ENCODE results near the gene IPO5. TPM values are rescaled to one million over a fixed set of nuclear protein-coding genes. Genes with fewer than 3 reads are reported as not detected.

Gene IPO5
- total RNA-seq, 1 donor from 2014 or later: 154 TPM

DNA sequence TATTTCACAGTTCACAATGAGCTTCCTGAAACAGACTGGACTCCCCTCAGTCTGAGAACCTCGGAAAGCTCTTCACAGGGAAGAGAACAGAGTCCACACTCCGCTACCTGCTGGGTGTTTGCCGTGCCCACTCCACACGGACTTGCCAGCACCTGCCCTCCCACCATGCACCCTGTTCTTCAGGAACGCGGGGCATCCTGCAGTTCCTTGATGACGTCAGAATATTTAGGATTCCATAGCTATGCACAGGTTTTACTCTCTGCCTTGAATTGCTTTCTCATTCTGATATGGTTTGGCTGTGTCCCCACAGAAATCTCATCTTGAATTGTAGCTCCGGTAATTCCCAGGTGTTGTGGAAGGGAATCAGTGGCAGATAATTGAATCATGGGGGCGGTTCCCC is 115.0 kb downstream of the IPO5 start:
- no peak for FAIRE-seq
- Histone ChIP-seq H3K27me3 (ENCODE audit: insufficient read depth, low read length) (no peaks in the 10 kb centered on the region), H3K4me2 (ENCODE audit: low read length) (no peak overlapping the region), H3K79me2 (ENCODE audit: insufficient read depth, low read length) (no peaks in the 10 kb centered on the region), H4K20me1 (ENCODE audit: insufficient read depth, low read length) (no peaks in the 10 kb centered on the region), H3K4me1 (ENCODE audit: insufficient read depth, low read length) (no peaks in the 10 kb centered on the region), H3K4me3 (ENCODE audit: insufficient read depth, low read depth, low read length) (no peak overlapping the region), H3K27ac (ENCODE audit: low read depth, low read length) (no peak overlapping the region), H3K9me3 (ENCODE audit: insufficient read depth, low read depth, low read length) (no peaks in the 10 kb centered on the region), H2AFZ (ENCODE audit: low read depth, low read length) (no peak overlapping the region), H3K36me3 (ENCODE audit: insufficient read depth, low read length) (no peaks in the 10 kb centered on the region), H3K9ac (ENCODE audit: low read length) (no peak overlapping the region)
- DNase-seq (ENCODE audit: low read depth): no peak
- peaks cover 2% of the 10 kb centered on the region for H3K27me3 Mint-ChIP-seq (ENCODE audit: low read depth, unreplicated experiment)
- no peak for TF ChIP-seq CTCF (IDR thresholded peaks at IDR 0.05; ENCODE audit: insufficient read depth, low read depth, low read length)
- no peak overlapping the region for H3K4me3 Mint-ChIP-seq (ENCODE audit: unreplicated experiment)
- H3K9me3 Mint-ChIP-seq (ENCODE audit: unreplicated experiment): no peaks in the 10 kb centered on the region
- H3K4me1 Mint-ChIP-seq (ENCODE audit: low read depth, unreplicated experiment): no peaks in the 10 kb centered on the region
- no peaks in the 10 kb centered on the region for H3K36me3 Mint-ChIP-seq (ENCODE audit: low read depth, unreplicated experiment)
- H3K27ac Mint-ChIP-seq (ENCODE audit: unreplicated experiment): no peak overlapping the region

DNA sequence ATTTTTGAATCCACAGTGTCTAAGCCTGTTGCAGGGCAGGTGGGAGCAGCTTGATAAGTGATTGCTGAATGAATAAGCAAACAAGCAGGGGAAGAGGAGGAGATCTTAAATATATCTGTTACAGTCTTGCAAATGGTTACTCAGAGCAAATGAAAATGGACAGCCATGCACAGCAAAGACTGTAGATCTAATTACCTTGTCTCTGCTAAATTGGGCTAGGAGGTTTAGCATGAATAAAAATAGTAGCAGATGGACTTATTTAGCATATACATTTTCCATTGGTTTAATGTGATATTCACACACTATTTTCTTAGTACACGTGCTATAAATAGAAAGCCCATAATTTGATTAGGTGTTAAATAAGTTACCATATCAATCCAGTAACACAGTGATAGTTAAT is 116.5 kb downstream of the IPO5 start:
- H3K27me3 ChIP-seq (ENCODE audit: insufficient read depth, low read length): no peaks in the 10 kb centered on the region
- Mint-ChIP-seq H3K9me3 (ENCODE audit: unreplicated experiment) (no peaks in the 10 kb centered on the region), H3K4me3 (ENCODE audit: unreplicated experiment) (no peak overlapping the region), H3K36me3 (ENCODE audit: low read depth, unreplicated experiment) (no peaks in the 10 kb centered on the region), H3K4me1 (ENCODE audit: low read depth, unreplicated experiment) (no peaks in the 10 kb centered on the region), H3K27ac (ENCODE audit: unreplicated experiment) (no peak overlapping the region), H3K27me3 (ENCODE audit: low read depth, unreplicated experiment) (peaks cover 7% of the 10 kb centered on the region)
- no peaks in the 10 kb centered on the region for H3K4me1 ChIP-seq (ENCODE audit: insufficient read depth, low read length)
- no peak for DNase-seq (ENCODE audit: low read depth)
- no peak overlapping the region for H3K4me3 ChIP-seq (ENCODE audit: insufficient read depth, low read depth, low read length)
- no peak overlapping the region for H3K27ac ChIP-seq (ENCODE audit: low read depth, low read length)
- FAIRE-seq: no peak
- no peaks in the 10 kb centered on the region for H3K9me3 ChIP-seq (ENCODE audit: insufficient read depth, low read depth, low read length)
- H3K79me2 ChIP-seq (ENCODE audit: insufficient read depth, low read length): no peaks in the 10 kb centered on the region
- H3K9ac ChIP-seq (ENCODE audit: low read length): no peak overlapping the region
- H3K36me3 ChIP-seq (ENCODE audit: insufficient read depth, low read length): no peaks in the 10 kb centered on the region
- H4K20me1 ChIP-seq (ENCODE audit: insufficient read depth, low read length): no peaks in the 10 kb centered on the region
- H2AFZ ChIP-seq (ENCODE audit: low read depth, low read length): no peak overlapping the region
- TF ChIP-seq CTCF (IDR thresholded peaks at IDR 0.05; ENCODE audit: insufficient read depth, low read depth, low read length) (no peak), EZH2 (IDR thresholded peaks at IDR 0.05; ENCODE audit: insufficient read depth, low read length) (no peak)
- H3K4me2 ChIP-seq (ENCODE audit: low read length): no peak overlapping the region

DNA sequence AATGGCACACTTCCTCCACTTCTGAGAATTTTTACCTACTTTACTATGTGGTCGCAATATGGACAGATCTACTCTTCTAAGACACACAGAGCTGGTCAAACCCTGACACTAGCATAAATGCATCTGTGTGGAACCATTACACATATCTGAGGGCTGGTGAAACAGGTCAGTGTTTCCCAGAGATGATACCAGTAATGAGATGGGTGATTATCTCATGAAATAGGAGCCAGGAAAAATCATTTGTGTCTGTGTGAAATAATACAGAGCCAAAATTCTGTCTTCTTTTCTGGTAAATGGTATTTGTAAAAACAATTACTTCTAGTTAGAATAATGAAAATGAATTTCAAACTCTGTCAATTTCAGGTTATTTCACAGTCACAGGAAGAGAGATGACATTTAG is 117.8 kb downstream of the IPO5 start:
- no peaks in the 10 kb centered on the region for H3K36me3 ChIP-seq (ENCODE audit: insufficient read depth, low read length)
- DNase-seq (ENCODE audit: low read depth): no peak
- Mint-ChIP-seq H3K4me3 (ENCODE audit: unreplicated experiment) (no peak overlapping the region), H3K4me1 (ENCODE audit: low read depth, unreplicated experiment) (no peaks in the 10 kb centered on the region), H3K27me3 (ENCODE audit: low read depth, unreplicated experiment) (peaks cover 10% of the 10 kb centered on the region), H3K36me3 (ENCODE audit: low read depth, unreplicated experiment) (no peaks in the 10 kb centered on the region), H3K9me3 (ENCODE audit: unreplicated experiment) (no peaks in the 10 kb centered on the region), H3K27ac (ENCODE audit: unreplicated experiment) (no peak overlapping the region)
- H3K4me3 ChIP-seq (ENCODE audit: insufficient read depth, low read depth, low read length): no peak overlapping the region
- H3K27me3 ChIP-seq (ENCODE audit: insufficient read depth, low read length): no peaks in the 10 kb centered on the region
- no peaks in the 10 kb centered on the region for H4K20me1 ChIP-seq (ENCODE audit: insufficient read depth, low read length)
- no peak overlapping the region for H3K4me2 ChIP-seq (ENCODE audit: low read length)
- no peak for FAIRE-seq
- no peaks in the 10 kb centered on the region for H3K9me3 ChIP-seq (ENCODE audit: insufficient read depth, low read depth, low read length)
- no peaks in the 10 kb centered on the region for H3K79me2 ChIP-seq (ENCODE audit: insufficient read depth, low read length)
- no peak for TF ChIP-seq EZH2 (IDR thresholded peaks at IDR 0.05; ENCODE audit: insufficient read depth, low read length)
- TF ChIP-seq CTCF (IDR thresholded peaks at IDR 0.05; ENCODE audit: insufficient read depth, low read depth, low read length): no peak
- no peak overlapping the region for H3K27ac ChIP-seq (ENCODE audit: low read depth, low read length)
- no peak overlapping the region for H2AFZ ChIP-seq (ENCODE audit: low read depth, low read length)
- no peaks in the 10 kb centered on the region for H3K4me1 ChIP-seq (ENCODE audit: insufficient read depth, low read length)
- H3K9ac ChIP-seq (ENCODE audit: low read length): no peak overlapping the region

All from astrocyte (in vitro differentiated cells and primary cell).